GM18520 (cell line): ENCODE data around the gene OSBPL1A.
A peak's percentile ranks its signal among the peaks of the same experiment; 100 is the strongest.

Source experiments
- ATAC-seq: cut with Tn5 transposase; IDR thresholded peaks from one replicate; pipeline ENCODE4 v1.9.1; 2021; ENCODE audit not compliant: unreplicated experiment

OSBPL1A gene

GRCh38 chr18:24138409-24138788 lies 259.2 kb downstream of the OSBPL1A start:
- no peak for ATAC-seq

DNA sequence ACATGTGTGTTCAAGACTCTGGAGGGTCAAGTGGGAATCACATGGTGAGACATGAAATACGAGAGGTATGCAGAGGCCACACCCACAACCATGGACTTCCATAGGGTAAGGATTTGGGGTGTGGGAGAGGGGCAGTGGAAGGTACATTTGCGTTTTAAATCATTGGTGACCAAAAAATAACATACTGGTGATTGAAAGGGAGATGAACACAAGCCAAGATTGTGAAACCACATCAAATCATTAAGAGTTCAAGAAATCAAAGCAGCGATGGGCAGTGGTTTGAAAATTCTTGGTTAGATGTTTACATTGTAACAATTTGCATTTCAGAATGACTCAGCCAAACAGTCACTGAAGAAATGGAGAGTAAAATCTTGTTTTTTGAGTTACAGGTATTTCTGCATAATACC lies 260.7 kb downstream of the OSBPL1A start:
- no peak for ATAC-seq

DNA sequence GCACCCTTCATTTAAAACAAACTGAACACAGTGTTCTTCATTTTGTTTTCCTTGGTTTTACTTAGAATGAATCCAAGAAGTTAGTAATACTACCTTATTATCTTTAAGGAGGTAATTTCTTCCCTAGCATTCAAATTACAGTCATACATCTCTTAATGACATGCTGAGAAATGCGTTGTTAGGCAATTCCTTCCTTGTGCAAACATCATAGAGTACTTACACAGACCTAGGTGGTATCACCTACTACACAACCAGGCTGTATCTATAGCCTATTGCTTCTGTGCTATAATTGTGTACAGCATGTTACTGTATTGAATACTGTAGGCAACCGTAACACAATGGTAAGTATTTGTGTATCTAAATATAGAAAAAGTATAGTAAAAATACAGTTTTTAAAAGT lies 267.1 kb downstream of the OSBPL1A start:
- ATAC-seq: no peak

GRCh38 chr18:24128700-24129099 lies 268.9 kb downstream of the OSBPL1A start:
- no peak for ATAC-seq

DNA sequence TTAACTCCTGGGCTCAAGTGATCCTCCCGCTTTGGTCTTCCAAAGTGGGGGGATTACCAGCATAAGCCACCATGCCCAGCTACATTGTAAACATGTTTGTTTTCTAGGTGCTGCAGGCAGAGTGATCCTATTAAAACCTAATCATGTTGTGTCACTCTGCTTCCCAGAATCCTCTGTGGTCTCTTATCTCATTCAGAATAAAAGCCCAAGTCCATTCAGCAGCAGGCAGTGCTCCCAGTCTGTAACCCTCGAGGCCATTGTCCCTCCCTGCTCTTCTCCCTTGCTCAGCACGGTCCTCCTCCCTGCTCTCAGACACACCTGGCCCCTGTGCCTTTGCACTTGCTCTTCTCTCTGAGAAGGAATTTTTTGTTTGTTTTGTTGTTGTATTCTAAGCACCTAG lies 269.9 kb downstream of the OSBPL1A start:
- ATAC-seq: no peak

- no peak for ATAC-seq
These were observed 271.3 kb downstream of the OSBPL1A start for GRCh38 chr18:24126155-24126961.

DNA sequence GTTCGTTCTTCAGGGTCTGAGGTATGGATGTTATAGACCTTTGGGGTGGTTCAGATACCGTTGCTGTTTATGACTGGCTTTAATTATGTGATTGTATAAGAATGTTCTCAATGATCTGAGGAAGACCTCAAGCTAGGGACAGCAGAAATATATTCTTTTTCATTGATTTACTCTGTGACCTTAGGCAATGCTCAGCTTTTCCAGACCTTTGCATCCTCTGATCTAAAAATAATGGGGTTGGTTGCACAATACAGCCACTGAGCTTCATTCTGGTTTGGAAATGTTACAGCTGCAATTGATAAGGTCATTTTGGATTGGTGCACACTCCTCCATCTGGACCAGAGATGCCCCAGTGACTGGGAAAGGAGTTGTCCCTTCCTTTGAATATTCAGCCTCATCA lies 276.0 kb downstream of the OSBPL1A start:
- ATAC-seq: no peak

GRCh38 chr18:24120676-24121075 lies 276.9 kb downstream of the OSBPL1A start:
- no peak for ATAC-seq

DNA sequence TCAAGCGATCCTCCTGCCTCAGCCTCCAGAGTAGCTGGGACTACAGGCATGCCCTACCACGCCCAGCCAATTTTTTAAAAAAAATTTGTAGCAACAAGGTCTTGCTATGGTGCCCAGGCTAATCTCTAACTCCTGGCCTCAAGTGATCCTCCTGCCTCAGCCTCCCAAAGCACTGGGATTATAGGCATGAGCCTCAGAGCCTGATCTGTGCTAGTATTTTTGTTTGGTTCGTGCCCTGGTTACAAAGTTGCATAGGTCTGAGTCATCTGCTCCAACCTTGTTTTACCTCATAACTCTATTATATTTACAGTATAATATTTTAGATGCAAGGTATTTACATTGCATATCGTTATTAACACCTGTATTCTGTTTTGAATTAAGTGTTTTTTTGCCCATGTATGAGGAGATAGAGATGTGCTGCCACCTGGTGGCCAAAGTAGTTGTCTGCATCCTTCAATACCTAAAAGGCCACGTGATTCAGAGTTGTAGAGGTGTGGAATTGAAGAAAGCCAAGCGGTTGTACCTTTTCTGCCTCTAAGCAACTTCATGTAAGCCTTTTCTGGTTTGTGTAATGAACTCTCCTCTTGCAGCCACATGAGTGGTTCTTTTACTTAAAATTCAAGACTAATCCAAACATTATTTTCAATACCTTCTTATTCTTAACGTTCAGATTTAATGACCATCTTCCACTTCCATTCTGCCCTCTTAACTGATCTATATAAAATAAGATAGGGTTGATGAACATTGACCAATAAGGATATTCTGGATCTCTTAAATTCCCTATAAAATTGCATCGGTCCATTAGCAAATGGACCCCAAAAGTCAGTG lies 278.7 kb downstream of the OSBPL1A start:
- peak; percentile 65 for ATAC-seq

DNA sequence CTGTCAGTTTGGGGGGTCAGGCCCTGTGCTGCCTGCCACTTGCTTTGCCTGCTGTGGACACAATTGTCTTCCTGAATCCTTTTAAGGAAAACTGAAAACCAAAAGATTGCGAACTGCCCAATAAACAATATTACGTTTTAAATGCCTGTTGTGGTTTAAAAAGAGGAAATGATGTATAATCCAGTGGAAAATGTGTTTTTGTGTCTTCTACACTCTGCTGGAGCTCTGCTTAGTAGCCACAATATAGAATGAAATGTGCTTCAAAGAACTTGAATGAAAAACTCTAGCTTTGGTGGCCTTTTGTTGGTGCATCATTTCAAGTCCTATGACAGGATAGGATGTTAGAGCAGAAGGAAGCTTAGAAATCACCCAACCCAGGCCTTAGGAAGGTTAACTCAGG lies 282.0 kb downstream of the OSBPL1A start:
- ATAC-seq: no peak

- ATAC-seq: no peak
These were observed 282.6 kb downstream of the OSBPL1A start for GRCh38 chr18:24114924-24115549.

DNA sequence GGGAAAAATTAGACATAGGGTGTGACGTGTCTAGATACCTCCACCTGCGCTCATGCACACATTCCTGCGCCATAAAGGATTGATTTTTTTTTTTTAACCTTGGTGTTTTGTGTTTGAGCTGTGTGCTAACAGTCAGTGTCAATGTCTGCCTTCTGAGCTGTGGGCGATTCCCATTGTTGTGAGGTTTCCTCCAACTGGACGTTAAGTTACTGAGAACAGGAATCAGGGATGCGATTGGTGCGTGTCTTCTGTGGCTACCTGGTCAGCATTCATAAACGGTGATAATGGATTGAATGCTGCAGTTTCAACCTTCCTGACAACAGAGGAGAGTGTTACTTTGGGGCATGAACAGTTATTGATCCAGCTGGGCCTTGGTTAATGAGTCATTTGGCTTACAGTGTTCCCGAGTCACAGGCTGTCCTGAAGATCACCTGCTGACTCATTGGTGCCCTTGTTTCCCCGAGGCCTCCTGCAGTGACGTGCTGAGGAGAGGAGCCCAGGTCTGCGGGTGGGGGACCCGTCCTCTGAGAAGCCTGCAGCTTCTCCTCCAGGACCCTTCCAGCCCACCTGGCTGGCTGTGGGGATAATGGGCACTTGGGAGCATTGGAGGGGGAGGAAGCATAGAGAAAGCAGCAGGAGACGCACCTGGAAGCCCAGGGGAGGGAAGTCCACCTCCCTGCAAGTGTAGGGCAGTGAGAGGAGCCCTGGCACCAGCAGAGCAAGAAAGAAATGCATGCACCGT lies 284.6 kb downstream of the OSBPL1A start:
- ATAC-seq: no peak

DNA sequence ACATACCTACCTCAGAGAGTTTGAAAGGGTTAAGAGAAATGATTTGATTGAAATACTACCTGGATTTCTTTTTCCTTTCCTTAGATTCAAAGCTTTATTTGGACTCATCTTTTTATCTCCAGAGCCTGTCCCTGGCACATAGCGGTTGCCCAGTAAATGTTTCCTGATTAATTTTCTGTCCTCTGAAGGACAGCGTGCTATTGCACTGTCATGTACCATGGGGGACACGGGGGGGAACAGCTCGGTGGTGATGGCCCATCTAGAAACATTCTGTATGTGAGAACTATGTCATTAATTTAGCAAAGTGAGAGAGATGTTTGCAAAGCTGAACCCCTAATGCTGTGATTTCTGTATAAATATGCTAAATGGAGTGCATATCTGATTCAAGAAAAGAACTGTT lies 285.2 kb downstream of the OSBPL1A start:
- ATAC-seq: no peak
